A673 (cell line): ENCODE measurements around the gene RPUSD4.

Source experiments
- EZH2 ChIP-seq: fragments of 200-600 bp; sonication (generic); IDR thresholded peaks from 2 replicates; pipeline ENCODE4 v1.6.1; 2017; ENCODE audit warnings: borderline replicate concordance, low read depth, mild to moderate bottlenecking, mixed read lengths, antibody characterized with exemption, low read length; ENCODE audit not compliant: poor library complexity, severe bottlenecking
- TF ChIP-seq, protein P1 (sequence below): fragments of 300-800, 200-600 bp; sonication (generic); conservative IDR thresholded peaks from 2 replicates; pipeline ENCODE4 v1.5.1; 2017; ENCODE audit warnings: low read depth, mild to moderate bottlenecking, antibody characterized with exemption, low read length, moderate library complexity, mixed read lengths

GRCh38 chr11:126210871-126211235 is 597 bp downstream of the RPUSD4 start:
- TF ChIP-seq, protein P1, sequence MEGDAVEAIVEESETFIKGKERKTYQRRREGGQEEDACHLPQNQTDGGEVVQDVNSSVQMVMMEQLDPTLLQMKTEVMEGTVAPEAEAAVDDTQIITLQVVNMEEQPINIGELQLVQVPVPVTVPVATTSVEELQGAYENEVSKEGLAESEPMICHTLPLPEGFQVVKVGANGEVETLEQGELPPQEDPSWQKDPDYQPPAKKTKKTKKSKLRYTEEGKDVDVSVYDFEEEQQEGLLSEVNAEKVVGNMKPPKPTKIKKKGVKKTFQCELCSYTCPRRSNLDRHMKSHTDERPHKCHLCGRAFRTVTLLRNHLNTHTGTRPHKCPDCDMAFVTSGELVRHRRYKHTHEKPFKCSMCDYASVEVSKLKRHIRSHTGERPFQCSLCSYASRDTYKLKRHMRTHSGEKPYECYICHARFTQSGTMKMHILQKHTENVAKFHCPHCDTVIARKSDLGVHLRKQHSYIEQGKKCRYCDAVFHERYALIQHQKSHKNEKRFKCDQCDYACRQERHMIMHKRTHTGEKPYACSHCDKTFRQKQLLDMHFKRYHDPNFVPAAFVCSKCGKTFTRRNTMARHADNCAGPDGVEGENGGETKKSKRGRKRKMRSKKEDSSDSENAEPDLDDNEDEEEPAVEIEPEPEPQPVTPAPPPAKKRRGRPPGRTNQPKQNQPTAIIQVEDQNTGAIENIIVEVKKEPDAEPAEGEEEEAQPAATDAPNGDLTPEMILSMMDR, result no peak
- TF ChIP-seq EZH2, result no peak
